Fibroblast of skin of right biceps (primary cell): ENCODE results near the gene NUAK1.

Experiments used
- DNase-seq: peaks from one replicate; pipeline ENCODE4 v3.0.0-alpha.2; 2013

NUAK1 gene

DNA sequence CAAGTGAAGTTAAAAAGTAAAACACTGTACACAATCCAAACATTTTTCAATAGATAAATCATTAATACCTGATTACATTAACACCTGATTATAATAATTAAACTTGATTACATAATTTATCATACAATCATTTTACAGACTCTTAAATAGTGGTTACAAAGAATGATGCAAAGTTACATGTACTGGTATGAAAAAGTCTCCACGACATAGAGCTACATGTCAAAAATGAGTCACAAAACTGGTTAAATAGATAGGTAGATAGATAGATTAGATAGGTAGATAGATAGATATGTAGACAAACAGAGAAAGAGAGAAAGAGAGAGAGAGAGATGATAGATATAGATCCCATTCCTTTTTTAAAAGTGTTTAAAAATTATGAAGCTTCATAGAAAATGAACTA, 109.2 kb downstream of the NUAK1 start:
- no peak for DNase-seq

DNA sequence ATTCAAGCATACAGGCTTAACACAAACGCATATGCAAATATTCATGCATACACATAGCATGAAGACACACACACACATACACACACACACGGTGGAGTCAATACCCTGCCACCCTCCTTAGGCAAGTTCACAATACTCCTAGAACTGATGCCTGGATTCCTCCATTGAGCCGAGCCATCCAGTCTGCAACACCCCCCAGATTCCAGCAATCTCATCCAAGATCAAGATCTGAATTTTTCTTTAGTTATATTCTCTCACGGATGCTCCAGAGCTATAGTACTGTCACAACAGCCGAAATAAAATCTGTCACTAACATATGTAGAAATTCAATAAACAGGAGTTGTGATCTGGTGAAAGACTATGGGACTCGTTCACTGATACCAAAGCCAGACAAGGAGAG, 110.8 kb downstream of the NUAK1 start:
- no peak for DNase-seq

DNA sequence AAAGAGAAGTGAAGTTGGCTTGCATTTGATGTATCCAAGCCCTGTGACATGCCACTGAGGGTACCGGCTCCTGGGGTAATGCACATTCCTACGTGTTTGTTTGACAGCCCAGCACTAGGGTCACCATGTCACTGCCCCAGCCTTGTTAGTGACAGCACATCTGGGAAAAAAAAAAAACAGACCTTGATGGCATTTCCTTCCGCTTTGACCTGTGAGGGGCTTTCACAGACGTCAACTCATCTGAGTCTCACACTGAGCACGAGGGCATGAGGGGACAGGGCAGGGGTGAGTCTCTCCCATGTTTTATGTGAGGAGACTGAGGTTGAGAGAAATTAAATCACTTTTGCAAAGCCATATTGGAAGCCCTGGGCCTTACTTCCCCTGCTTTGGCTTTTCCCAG, 111.5 kb downstream of the NUAK1 start:
- no peak for DNase-seq

DNA sequence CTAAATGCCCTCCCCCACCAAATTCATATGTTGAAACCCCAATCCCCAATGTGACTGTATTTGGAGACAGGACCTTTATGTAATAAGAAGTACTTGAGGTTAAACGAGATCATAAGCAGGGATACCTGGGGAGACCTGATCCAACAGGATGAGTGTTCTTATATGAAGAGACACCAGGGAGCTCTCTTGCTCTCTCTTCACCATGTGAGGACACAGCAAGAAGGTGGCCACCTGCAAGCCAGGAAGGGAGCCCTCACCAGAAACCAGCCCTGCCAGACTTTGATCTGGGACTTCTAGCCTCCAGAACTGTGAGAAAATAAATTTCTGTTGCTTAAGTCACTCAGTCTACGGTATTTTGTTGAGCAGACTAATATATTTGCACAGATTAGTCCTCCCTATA, 113.6 kb downstream of the NUAK1 start:
- no peak for DNase-seq

- no peak for DNase-seq
Observed at GRCh38 chr12:106023039-106023438, 115.7 kb downstream of the NUAK1 start.

GRCh38 chr12:106022568-106023012, 116.2 kb downstream of the NUAK1 start:
- no peak for DNase-seq

DNA sequence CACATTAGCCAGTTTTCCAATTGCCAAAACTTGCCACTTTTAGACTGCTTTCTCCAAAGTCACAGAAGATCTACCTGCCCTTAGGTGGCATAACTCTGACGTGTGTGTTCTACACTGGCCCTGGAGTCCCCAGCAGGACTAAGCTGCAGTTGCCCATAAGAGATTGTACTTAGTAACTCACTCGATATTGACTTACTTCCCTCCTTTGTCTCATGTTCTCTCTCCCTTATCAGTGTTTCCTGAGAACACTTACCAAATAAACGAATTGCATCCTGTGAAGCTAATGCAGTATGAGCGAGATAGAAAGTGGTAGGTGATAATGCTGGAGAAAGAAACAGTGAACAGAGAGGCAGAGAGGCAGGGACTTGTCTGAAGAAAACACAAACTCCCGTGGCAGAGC, 117.2 kb downstream of the NUAK1 start:
- no peak for DNase-seq

DNA sequence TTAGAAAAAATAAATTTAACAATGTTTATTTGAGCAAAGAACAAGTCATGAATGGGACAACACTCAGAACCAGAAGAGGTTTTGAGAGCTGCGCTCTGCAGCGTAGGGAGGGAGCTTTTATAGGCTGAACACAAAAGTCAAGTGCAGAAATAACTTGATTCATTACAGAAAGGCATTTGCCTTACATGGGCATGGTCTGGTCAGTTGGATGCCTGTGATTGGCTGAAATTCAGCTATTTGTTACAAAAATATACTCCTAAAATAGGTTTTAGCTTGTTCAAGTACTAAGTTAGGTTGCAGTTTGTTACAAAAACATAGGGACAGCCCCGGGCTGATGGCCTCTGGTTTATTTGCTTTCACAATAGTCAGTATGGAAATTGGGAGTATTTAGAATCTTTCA, 118.0 kb downstream of the NUAK1 start:
- DNase-seq: no peak

DNA sequence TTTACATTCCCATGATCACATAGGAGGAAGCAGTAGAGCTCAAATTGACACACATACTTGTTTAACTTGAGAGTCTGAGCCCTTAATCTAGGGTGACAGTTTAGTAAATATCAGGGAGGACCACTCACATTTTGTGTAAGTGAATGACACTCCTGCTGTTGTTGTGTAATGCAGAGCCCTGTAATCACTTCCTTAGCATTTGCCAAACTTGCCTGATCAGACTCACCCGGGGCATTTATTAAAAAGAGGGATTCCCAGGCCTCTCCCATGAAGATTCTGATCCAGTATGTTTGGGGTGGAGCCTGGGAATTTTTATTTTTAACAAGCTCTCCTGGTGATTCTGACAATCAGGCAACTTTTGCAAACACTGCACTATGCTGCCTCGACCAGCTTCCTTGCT, 119.6 kb downstream of the NUAK1 start:
- no peak for DNase-seq

- DNase-seq: no peak
Observed at GRCh38 chr12:106018286-106018685, 120.5 kb downstream of the NUAK1 start.

DNA sequence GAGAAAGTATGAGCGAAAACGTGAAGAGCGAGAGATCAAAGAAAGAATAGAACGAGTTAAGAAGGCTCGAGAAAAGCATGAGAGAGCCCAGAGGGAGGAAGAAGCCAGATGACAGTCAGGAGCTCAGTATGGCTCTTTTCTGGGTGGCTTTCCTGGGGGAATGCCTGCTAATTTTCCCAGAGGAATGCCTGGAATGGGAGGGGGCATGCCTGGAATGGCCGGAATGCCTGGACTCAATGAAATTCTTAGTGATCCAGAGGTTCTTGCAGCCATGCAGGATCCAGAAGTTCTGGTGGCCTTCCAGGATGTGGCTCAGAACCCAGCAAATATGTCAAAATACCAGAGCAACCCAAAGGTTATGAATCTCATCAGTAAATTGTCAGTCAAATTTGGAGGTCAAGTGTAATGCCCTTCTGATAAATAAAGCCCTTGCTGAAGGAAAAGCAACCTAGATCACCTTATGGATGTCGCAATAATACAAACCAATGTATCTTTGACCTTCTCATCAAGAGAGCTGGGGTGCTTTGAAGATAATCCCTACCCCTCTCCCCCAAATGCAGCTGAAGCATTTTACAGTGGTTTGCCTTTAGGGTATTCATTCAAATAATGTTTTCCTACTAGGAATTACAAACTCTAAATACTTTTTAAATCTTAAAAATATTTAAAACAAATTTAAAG, 122.0 kb downstream of the NUAK1 start:
- DNase-seq: peak; percentile 44

- DNase-seq: no peak
Observed at GRCh38 chr12:106015646-106016045, 123.1 kb downstream of the NUAK1 start.

DNA sequence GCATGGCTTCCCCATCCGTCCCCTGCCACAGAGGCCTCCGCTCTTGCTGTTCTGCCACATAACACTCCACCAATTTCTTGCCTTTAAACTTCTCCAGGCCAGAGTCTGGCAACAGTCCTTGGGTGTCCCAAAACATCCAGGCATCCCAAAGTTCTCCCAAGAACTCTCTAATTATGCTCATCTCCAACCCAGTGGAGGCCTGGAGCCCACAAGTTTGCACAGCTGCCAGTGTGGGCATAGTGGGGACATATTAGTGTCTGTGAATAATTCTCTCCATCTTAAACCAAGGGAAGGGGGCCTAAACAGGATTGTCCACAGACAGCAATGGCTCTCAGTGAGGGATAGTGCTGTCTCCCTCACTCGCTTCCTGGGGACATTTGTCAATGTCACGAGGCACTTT, 124.8 kb downstream of the NUAK1 start:
- DNase-seq: no peak
